GM12872 (cell line): ENCODE results near the gene ANK3.

Experiments
- CTCF ChIP-seq: IDR thresholded peaks from 3 replicates; pipeline ENCODE4 v1.5.1; 2011; ENCODE audit warnings: low read depth, mild to moderate bottlenecking, low read length, moderate library complexity; ENCODE audit not compliant: insufficient read depth

Gene ANK3

GRCh38 chr10:60343254-60343653 is 46.4 kb downstream of the ANK3 start:
- TF ChIP-seq CTCF = no peak

DNA sequence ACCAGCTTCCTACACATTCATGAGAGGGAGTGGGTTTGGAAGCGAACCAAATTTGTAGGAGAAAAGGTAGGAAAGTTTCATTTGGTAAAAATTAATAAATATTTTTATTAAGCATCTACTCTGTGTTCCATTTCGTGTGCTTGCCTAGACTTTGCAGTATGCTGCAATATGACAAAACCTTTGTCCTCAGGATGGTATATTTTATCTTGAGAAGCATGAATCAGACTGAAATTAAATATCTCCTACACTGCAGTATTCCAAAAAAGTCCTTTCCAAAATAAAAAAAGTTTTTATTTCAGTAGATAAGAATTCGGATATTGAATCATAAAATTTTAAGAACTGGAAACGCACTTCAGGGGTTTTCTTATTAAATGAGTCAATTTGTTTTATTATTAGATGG is 47.7 kb downstream of the ANK3 start:
- no peak for TF ChIP-seq CTCF

DNA sequence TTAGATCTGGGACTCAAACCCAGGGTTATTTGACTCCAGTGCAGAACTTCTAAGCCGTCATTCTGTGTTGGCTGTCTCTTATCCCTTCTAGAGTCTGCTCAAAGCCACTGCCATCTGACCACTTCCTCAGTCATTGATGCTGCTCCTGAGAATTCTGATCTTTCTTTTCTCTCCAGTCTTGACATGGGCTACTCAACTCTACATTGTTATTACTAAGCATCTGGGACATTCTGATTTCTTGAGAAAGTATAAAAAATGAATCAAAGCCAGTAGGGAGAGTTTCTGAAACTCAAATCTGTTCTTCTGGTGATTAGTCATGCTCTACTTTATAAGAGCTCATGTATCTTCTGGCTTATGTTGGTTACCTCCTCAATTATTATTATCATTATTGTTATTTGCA is 48.7 kb downstream of the ANK3 start:
- TF ChIP-seq CTCF = no peak

DNA sequence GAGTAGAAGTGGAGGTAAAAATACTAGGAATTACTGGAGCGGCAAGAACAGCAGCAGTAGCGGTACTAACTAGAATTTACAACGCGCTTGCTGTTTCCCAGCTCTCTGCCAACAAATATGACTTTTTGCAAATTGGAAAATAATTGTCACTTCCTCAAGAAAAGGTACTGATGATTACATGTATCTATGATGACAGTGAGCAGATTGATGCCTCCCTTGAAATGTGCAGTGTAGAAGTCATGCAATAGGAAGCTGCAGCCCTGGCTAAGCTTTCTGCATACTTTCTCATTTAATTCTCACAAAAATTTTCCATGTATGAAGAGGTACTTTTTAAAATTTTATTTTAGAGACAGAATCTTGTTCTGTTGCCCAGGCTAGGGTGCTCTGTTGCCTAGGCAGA is 49.9 kb downstream of the ANK3 start:
- TF ChIP-seq CTCF = no peak

DNA sequence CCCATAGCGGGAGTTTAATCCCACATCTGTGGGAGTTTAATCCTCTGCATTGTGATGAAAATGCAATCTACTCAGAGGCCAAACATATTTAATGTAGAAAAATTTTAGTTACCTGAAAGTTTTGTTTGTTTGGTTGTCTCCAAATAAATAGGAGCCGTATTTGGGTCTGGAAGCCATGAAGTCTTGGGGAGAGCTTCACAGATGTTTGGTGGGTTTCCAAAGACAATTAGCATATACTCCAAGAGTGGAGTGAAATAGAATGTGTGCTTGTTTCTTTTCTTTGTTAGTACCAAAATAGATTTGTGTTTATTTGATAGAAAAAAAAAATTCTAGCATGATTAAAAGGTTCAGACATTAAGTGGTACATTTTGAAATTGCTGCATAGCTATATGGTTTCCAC is 50.9 kb downstream of the ANK3 start:
- TF ChIP-seq CTCF = no peak

DNA sequence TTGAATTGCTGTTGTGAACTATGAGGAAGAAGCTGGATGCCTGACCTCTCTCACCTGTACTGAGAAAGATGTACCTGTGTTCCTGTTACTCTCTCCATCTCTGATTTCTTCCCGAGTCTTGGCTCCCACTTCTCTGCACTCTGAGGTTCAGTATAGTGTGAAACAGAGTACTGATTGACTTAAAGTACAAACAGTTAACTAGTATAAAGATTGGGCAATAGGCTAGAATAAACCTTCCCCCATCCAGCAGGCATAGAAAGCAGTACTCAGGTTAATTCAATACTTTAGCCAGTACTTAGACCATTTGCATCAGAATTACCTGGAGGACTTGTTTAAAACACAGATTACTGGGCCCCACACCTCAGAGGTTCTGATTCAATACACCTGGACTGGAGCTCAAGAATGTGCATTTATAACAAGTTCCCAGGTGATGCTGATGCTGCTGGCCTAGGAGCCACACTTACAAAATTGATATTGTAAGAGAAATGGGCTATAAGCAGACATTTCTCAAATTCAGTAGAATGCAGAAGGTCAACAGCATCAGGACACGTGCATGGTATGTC is 51.6 kb downstream of the ANK3 start:
- no peak for TF ChIP-seq CTCF

DNA sequence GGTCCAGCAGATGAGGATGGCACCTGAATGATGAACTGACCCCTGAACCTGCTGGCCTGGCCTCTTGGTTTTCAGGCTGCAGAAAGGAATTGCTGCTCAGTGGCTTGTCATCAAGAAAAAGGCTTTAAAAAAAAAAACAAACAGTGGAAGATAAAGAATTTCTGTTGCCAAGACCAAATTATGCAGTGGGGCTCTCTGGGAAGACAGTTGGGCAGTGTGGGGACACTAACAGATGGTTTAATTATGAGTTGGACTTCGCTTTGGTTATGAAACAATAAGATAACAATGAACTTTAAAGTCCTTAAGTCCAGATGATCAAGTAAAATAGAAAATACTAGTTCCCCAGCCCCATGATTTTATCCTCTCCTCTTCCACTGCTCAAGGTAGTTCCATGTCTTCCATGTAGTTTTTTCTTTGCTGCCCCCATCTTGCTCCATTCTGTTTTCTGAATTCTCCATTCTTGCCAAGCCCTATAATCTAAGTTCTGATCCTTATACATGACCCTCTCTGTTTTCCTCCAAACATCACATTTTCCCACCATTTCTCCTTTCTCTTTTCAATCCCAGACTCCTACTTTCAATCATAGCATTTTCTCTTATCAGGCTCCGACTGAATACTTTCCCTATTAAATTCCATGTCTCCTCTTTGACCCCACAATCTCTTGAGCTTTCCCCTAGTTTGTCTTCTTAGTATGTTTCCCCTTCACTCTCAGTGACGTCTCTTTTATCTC is 52.6 kb downstream of the ANK3 start:
- TF ChIP-seq CTCF = no peak
